Ectodermal cell (in vitro differentiated cells): ENCODE results near the gene JARID2.

Experiments
- H3K27ac ChIP-seq: 2 replicates; pipeline ENCODE4 v1.7.0; 2013; ENCODE audit warnings: mild to moderate bottlenecking, low read depth, low read length; ENCODE audit not compliant: insufficient read depth, poor library complexity, severe bottlenecking
- H3K27me3 ChIP-seq: 2 replicates; pipeline ENCODE4 v1.7.0; 2013; ENCODE audit warnings: mild to moderate bottlenecking, low read length; ENCODE audit not compliant: insufficient read depth, control insufficient read depth, poor library complexity, severe bottlenecking
- H3K36me3 ChIP-seq: one replicate; pipeline ENCODE4 v1.7.0; 2013; ENCODE audit warnings: low read length; ENCODE audit not compliant: control insufficient read depth, insufficient read depth
- H3K4me1 ChIP-seq: one replicate; pipeline ENCODE4 v1.7.0; 2013; ENCODE audit warnings: low read length; ENCODE audit not compliant: control insufficient read depth, insufficient read depth
- H3K4me3 ChIP-seq: 2 replicates; pipeline ENCODE4 v1.7.0; 2013; ENCODE audit warnings: low read depth, low read length, control low read depth; ENCODE audit not compliant: insufficient read depth
- H3K9me3 ChIP-seq: 2 replicates; pipeline ENCODE4 v1.7.0; 2013; ENCODE audit warnings: mild to moderate bottlenecking, low read length, moderate library complexity; ENCODE audit not compliant: control insufficient read depth
- WGBS, 2 experiments: methylation state at CpG; one replicate each; pipeline ENCODE4 v1.1.7; 2013; ENCODE audit warnings: missing lambda C conversion rate in 2 of 2; 5-methylcytosine and 5-hydroxymethylcytosine counted together

JARID2 gene

GRCh38 chr6:15433511-15433861, 187.6 kb downstream of the JARID2 start:
- no peak overlapping the region for H3K27ac ChIP-seq
- peaks cover 53% of the 10 kb centered on the region for H3K4me1 ChIP-seq
- 76 to 100% methylated on average over 2 of the region's 2 CpGs for WGBS, 2 experiments

GRCh38 chr6:15434263-15434662, 188.4 kb downstream of the JARID2 start:
- Histone ChIP-seq H3K27me3 (no peaks in the 10 kb centered on the region), H3K27ac (no peak overlapping the region), H3K36me3 (no peaks in the 10 kb centered on the region), H3K9me3 (no peaks in the 10 kb centered on the region), H3K4me1 (peaks cover 55% of the 10 kb centered on the region), H3K4me3 (no peak overlapping the region)
- 50 to 56% methylated on average over 1 of the region's 1 CpG for WGBS, 2 experiments

More at GRCh38 chr6:15433511-15433861, 187.6 kb downstream of the JARID2 start:
- Histone ChIP-seq H3K36me3 (no peaks in the 10 kb centered on the region), H3K27me3 (no peaks in the 10 kb centered on the region), H3K4me3 (no peak overlapping the region), H3K9me3 (no peaks in the 10 kb centered on the region)

GRCh38 chr6:15434823-15435380, 189.0 kb downstream of the JARID2 start:
- H3K4me1 ChIP-seq = peaks cover 56% of the 10 kb centered on the region
- no peaks in the 10 kb centered on the region for H3K27me3 ChIP-seq
- no peaks in the 10 kb centered on the region for H3K9me3 ChIP-seq
- 87 to 90% methylated on average over 2 of the region's 2 CpGs for WGBS, 2 experiments
- H3K36me3 ChIP-seq = no peaks in the 10 kb centered on the region
- no peak overlapping the region for H3K27ac ChIP-seq
- no peak overlapping the region for H3K4me3 ChIP-seq

GRCh38 chr6:15435468-15435867, 189.6 kb downstream of the JARID2 start:
- peaks cover 52% of the 10 kb centered on the region for H3K4me1 ChIP-seq
- no peaks in the 10 kb centered on the region for H3K9me3 ChIP-seq
- no peaks in the 10 kb centered on the region for H3K27me3 ChIP-seq
- no peak overlapping the region for H3K4me3 ChIP-seq
- H3K27ac ChIP-seq = no peak overlapping the region
- no peaks in the 10 kb centered on the region for H3K36me3 ChIP-seq
- WGBS, 2 experiments = 83 to 100% methylated on average over 1 of the region's 1 CpG

- no peak overlapping the region for H3K4me3 ChIP-seq
- no peaks in the 10 kb centered on the region for H3K9me3 ChIP-seq
- H3K4me1 ChIP-seq = peaks cover 42% of the 10 kb centered on the region
- H3K27me3 ChIP-seq = no peaks in the 10 kb centered on the region
- WGBS, 2 experiments = 86 to 94% methylated on average over 3 of the region's 3 CpGs
- H3K27ac ChIP-seq = no peak overlapping the region
- H3K36me3 ChIP-seq = no peaks in the 10 kb centered on the region
These were observed 190.6 kb downstream of the JARID2 start for GRCh38 chr6:15436451-15436850.

GRCh38 chr6:15437090-15437635, 191.3 kb downstream of the JARID2 start:
- H3K9me3 ChIP-seq = no peaks in the 10 kb centered on the region
- WGBS, 2 experiments = 94 to 100% methylated on average over 3 of the region's 3 CpGs
- peaks cover 37% of the 10 kb centered on the region for H3K4me1 ChIP-seq

GRCh38 chr6:15439410-15440025, 193.6 kb downstream of the JARID2 start:
- Histone ChIP-seq H3K4me1 (peaks cover 37% of the 10 kb centered on the region), H3K9me3 (no peaks in the 10 kb centered on the region), H3K4me3 (no peak overlapping the region), H3K27me3 (no peaks in the 10 kb centered on the region), H3K36me3 (no peaks in the 10 kb centered on the region), H3K27ac (no peak overlapping the region)
- WGBS, 2 experiments = 80 to 83% methylated on average over 3 of the region's 3 CpGs

More at GRCh38 chr6:15437090-15437635, 191.3 kb downstream of the JARID2 start:
- Histone ChIP-seq H3K27ac (no peak overlapping the region), H3K36me3 (no peaks in the 10 kb centered on the region), H3K27me3 (no peaks in the 10 kb centered on the region), H3K4me3 (no peak overlapping the region)

GRCh38 chr6:15440040-15440439, 194.2 kb downstream of the JARID2 start:
- H3K27ac ChIP-seq = no peak overlapping the region
- 80 to 82% methylated on average over 9 of the region's 9 CpGs for WGBS, 2 experiments
- H3K4me1 ChIP-seq = peaks cover 37% of the 10 kb centered on the region

GRCh38 chr6:15441215-15441868, 195.5 kb downstream of the JARID2 start:
- WGBS, 2 experiments = 60 to 77% methylated on average over 6 to 7 of the region's 7 CpGs
- H3K27me3 ChIP-seq = no peaks in the 10 kb centered on the region
- no peaks in the 10 kb centered on the region for H3K9me3 ChIP-seq
- H3K4me1 ChIP-seq = peaks cover 37% of the 10 kb centered on the region
- H3K27ac ChIP-seq = no peak overlapping the region
- no peak overlapping the region for H3K4me3 ChIP-seq
- H3K36me3 ChIP-seq = no peaks in the 10 kb centered on the region

More at GRCh38 chr6:15440040-15440439, 194.2 kb downstream of the JARID2 start:
- Histone ChIP-seq H3K27me3 (no peaks in the 10 kb centered on the region), H3K9me3 (no peaks in the 10 kb centered on the region), H3K36me3 (no peaks in the 10 kb centered on the region), H3K4me3 (no peak overlapping the region)

- Histone ChIP-seq H3K27me3 (no peaks in the 10 kb centered on the region), H3K36me3 (no peaks in the 10 kb centered on the region), H3K9me3 (no peaks in the 10 kb centered on the region), H3K4me3 (no peak overlapping the region), H3K4me1 (peaks cover 34% of the 10 kb centered on the region), H3K27ac (no peak overlapping the region)
- WGBS, 2 experiments = 94 to 100% methylated on average over 2 to 3 of the region's 4 CpGs
These were observed 196.1 kb downstream of the JARID2 start for GRCh38 chr6:15441981-15442380.
